ENCODE results near the gene ZBTB39. TPM values are rescaled to one million over a fixed set of nuclear protein-coding genes. Genes with fewer than 3 reads are reported as not detected.
"Not testable (repeated sequence)": the region's sequence is repeated elsewhere in the genome, so short reads cannot be mapped to it uniquely, and the experiment has no call there.

ZBTB39 gene
- total and polyA plus RNA-seq, 2 experiments from 2014 or later: 1.5 to 3.9 TPM

GRCh38 chr12:56965124-56965523 is 41.2 kb downstream of the ZBTB39 start:
- H3K4me3 ChIP-seq; H3K9ac ChIP-seq; H4K20me1 ChIP-seq (ENCODE audit: insufficient read depth); H3K27me3 ChIP-seq (replicated peaks; ENCODE audit: insufficient read depth); H2AFZ ChIP-seq; H3K4me1 ChIP-seq (ENCODE audit: insufficient read depth); H3K9me3 ChIP-seq (ENCODE audit: low read depth); H3K9me2 ChIP-seq (ENCODE audit: insufficient read depth); DNase-seq; H3F3A ChIP-seq (ENCODE audit: insufficient read depth); in situ Hi-C loops (cut with MboI); H3K79me2 ChIP-seq (ENCODE audit: insufficient read depth); H3K36me3 ChIP-seq (ENCODE audit: low read depth); H3K27ac ChIP-seq; H3K4me2 ChIP-seq (ENCODE audit: unreplicated experiment): not testable (repeated sequence)
- WGBS, 2 experiments (ENCODE audit: low coverage in 1 of 2, low lambda C conversion rate in 2 of 2, missing lambda C conversion rate in 2 of 2): 85 to 88% methylated on average over 4 of the region's 4 CpGs

- H3K36me3 ChIP-seq (ENCODE audit: low read depth); H3K9me2 ChIP-seq (ENCODE audit: insufficient read depth); H3K9ac ChIP-seq; H3K79me2 ChIP-seq (ENCODE audit: insufficient read depth); H3K4me2 ChIP-seq (ENCODE audit: unreplicated experiment); H3K4me3 ChIP-seq; in situ Hi-C loops (cut with MboI); H3F3A ChIP-seq (ENCODE audit: insufficient read depth); H3K27ac ChIP-seq; H2AFZ ChIP-seq; H3K9me3 ChIP-seq (ENCODE audit: low read depth); DNase-seq; H4K20me1 ChIP-seq (ENCODE audit: insufficient read depth); H3K4me1 ChIP-seq (ENCODE audit: insufficient read depth): not testable (repeated sequence)
- peaks cover 17% of the 10 kb centered on the region for H3K27me3 ChIP-seq (replicated peaks; ENCODE audit: insufficient read depth)
- 70 to 75% methylated on average over 4 to 19 of the region's 27 CpGs for WGBS, 2 experiments (ENCODE audit: low coverage in 1 of 2, low lambda C conversion rate in 2 of 2, missing lambda C conversion rate in 2 of 2)
Measured at GRCh38 chr12:56963557-56963956, 42.8 kb downstream of the ZBTB39 start.

GRCh38 chr12:56962247-56962646 is 44.1 kb downstream of the ZBTB39 start:
- H3K4me3 ChIP-seq; H3K9me2 ChIP-seq (ENCODE audit: insufficient read depth); H2AFZ ChIP-seq; DNase-seq; H3F3A ChIP-seq (ENCODE audit: insufficient read depth); H3K9ac ChIP-seq; H3K4me2 ChIP-seq (ENCODE audit: unreplicated experiment); H4K20me1 ChIP-seq (ENCODE audit: insufficient read depth); H3K4me1 ChIP-seq (ENCODE audit: insufficient read depth); H3K36me3 ChIP-seq (ENCODE audit: low read depth); H3K27ac ChIP-seq; H3K9me3 ChIP-seq (ENCODE audit: low read depth); H3K79me2 ChIP-seq (ENCODE audit: insufficient read depth); in situ Hi-C loops (cut with MboI): not testable (repeated sequence)
- 41 to 46% methylated on average over 4 of the region's 4 CpGs for WGBS, 2 experiments (ENCODE audit: low coverage in 1 of 2, low lambda C conversion rate in 2 of 2, missing lambda C conversion rate in 2 of 2)
- peaks cover 17% of the 10 kb centered on the region for H3K27me3 ChIP-seq (replicated peaks; ENCODE audit: insufficient read depth)

GRCh38 chr12:56958422-56958821 is 47.9 kb downstream of the ZBTB39 start:
- no peaks in the 10 kb centered on the region for H3K9me3 ChIP-seq (ENCODE audit: low read depth)
- H3K4me3 ChIP-seq: no peak overlapping the region
- no peak for DNase-seq

GRCh38 chr12:56957229-56958052 is 48.9 kb downstream of the ZBTB39 start, which contains the start of gene RDH16:
Gene RDH16, minus strand, starts transcription at chr12:56957608. Its CDS starts 146 bp downstream, at chr12:56957462.
- 64 to 66% methylated on average over 10 of the region's 10 CpGs for WGBS, 2 experiments (ENCODE audit: low coverage in 1 of 2, low lambda C conversion rate in 2 of 2, missing lambda C conversion rate in 2 of 2)
- H3F3A ChIP-seq (ENCODE audit: insufficient read depth): no peaks in the 10 kb centered on the region
- no peaks in the 10 kb centered on the region for H3K9me3 ChIP-seq (ENCODE audit: low read depth)
- no peak for DNase-seq
- H3K4me2 ChIP-seq (ENCODE audit: unreplicated experiment): no peak within 1 kb of the TSS
- no peak within 1 kb of the TSS for H3K9ac ChIP-seq
- H4K20me1 ChIP-seq (ENCODE audit: insufficient read depth): no peaks in the 10 kb centered on the region
- H2AFZ ChIP-seq: no peak within 1 kb of the TSS
- H3K9me2 ChIP-seq (ENCODE audit: insufficient read depth): no peaks in the 10 kb centered on the region
- H3K79me2 ChIP-seq (ENCODE audit: insufficient read depth): no peaks in the 10 kb centered on the region
- no peak within 1 kb of the TSS for H3K4me3 ChIP-seq
- H3K27ac ChIP-seq: no peak within 1 kb of the TSS
- in situ Hi-C loops (cut with MboI): no loop called here
- H3K36me3 ChIP-seq (ENCODE audit: low read depth): no peaks in the 10 kb centered on the region
- TF ChIP-seq EZH2 (IDR thresholded peaks at IDR 0.05; ENCODE audit: insufficient read depth, poor library complexity, severe bottlenecking) (no peak), EZH2phosphoT487 (IDR thresholded peaks at IDR 0.05; ENCODE audit: insufficient read depth, low read depth) (no peak)
- no peaks in the 10 kb centered on the region for H3K4me1 ChIP-seq (ENCODE audit: insufficient read depth)
- H3K27me3 ChIP-seq (replicated peaks; ENCODE audit: insufficient read depth): peaks cover 31% of the 10 kb centered on the region

More at GRCh38 chr12:56958422-56958821, 47.9 kb downstream of the ZBTB39 start:
- TF ChIP-seq EZH2phosphoT487 (IDR thresholded peaks at IDR 0.05; ENCODE audit: insufficient read depth, low read depth) (no peak), EZH2 (IDR thresholded peaks at IDR 0.05; ENCODE audit: insufficient read depth, poor library complexity, severe bottlenecking) (no peak)
- no peaks in the 10 kb centered on the region for H3K9me2 ChIP-seq (ENCODE audit: insufficient read depth)
- in situ Hi-C loops (cut with MboI): no loop called here
- H3K9ac ChIP-seq: no peak overlapping the region
- WGBS, 2 experiments (ENCODE audit: low coverage in 1 of 2, low lambda C conversion rate in 2 of 2, missing lambda C conversion rate in 2 of 2): 25 to 35% methylated on average over 2 of the region's 2 CpGs
- H3K4me2 ChIP-seq (ENCODE audit: unreplicated experiment): no peak overlapping the region
- no peak overlapping the region for H3K27ac ChIP-seq
- H3F3A ChIP-seq (ENCODE audit: insufficient read depth): no peaks in the 10 kb centered on the region
- H2AFZ ChIP-seq: no peak overlapping the region
- H3K4me1 ChIP-seq (ENCODE audit: insufficient read depth): no peaks in the 10 kb centered on the region
- H3K27me3 ChIP-seq (replicated peaks; ENCODE audit: insufficient read depth): peaks cover 30% of the 10 kb centered on the region
- H3K36me3 ChIP-seq (ENCODE audit: low read depth): no peaks in the 10 kb centered on the region
- no peaks in the 10 kb centered on the region for H3K79me2 ChIP-seq (ENCODE audit: insufficient read depth)
- H4K20me1 ChIP-seq (ENCODE audit: insufficient read depth): no peaks in the 10 kb centered on the region

Data from GM23248 (cell line).